Neural crest cell (in vitro differentiated cells): ENCODE measurements around the gene TTI1. TPM values are rescaled to one million over a fixed set of nuclear protein-coding genes. Genes with fewer than 3 reads are reported as not detected.
A peak's percentile ranks its signal among the peaks of the same experiment; 100 is the strongest.

ENCODE experiments used
- DNase-seq: peaks from one replicate; pipeline ENCODE4 v3.0.0; 2021; ENCODE audit warnings: low read depth, mixed read lengths, low spot score
- H3K27ac Mint-ChIP-seq: one replicate; pipeline ENCODE4 v1.8.0; 2021; ENCODE audit warnings: mild to moderate bottlenecking, mixed read lengths; ENCODE audit not compliant: unreplicated experiment
- H3K27me3 Mint-ChIP-seq: 2 replicates; pipeline ENCODE4 v1.8.0; 2021; ENCODE audit warnings: low read depth, mild to moderate bottlenecking, mixed read lengths
- H3K36me3 Mint-ChIP-seq: 2 replicates; pipeline ENCODE4 v1.8.0; 2021; ENCODE audit warnings: low read depth, mild to moderate bottlenecking, mixed read lengths
- H3K4me1 Mint-ChIP-seq: 2 replicates; pipeline ENCODE4 v1.8.0; 2021; ENCODE audit warnings: mixed read lengths
- H3K4me3 Mint-ChIP-seq: one replicate; pipeline ENCODE4 v1.8.0; 2021; ENCODE audit warnings: mild to moderate bottlenecking, mixed read lengths
- H3K9me3 Mint-ChIP-seq: 2 replicates; pipeline ENCODE4 v1.8.0; 2021; ENCODE audit warnings: mixed read lengths
- total RNA-seq: library from RNA; stranded (reverse); gene quantifications from 2 replicates; pipeline ENCODE4 v1.2.1, GENCODE V29; 2021
- TF ChIP-seq, protein P1 (sequence below): fragments of 200-600 bp; sonication (generic); conservative IDR thresholded peaks from 2 replicates; pipeline ENCODE4 v1.5.0; 2021; ENCODE audit warnings: antibody characterized with exemption, mild to moderate bottlenecking

The TTI1 gene
- total RNA-seq, 1 donor from 2014 or later, result 52.9 TPM

DNA sequence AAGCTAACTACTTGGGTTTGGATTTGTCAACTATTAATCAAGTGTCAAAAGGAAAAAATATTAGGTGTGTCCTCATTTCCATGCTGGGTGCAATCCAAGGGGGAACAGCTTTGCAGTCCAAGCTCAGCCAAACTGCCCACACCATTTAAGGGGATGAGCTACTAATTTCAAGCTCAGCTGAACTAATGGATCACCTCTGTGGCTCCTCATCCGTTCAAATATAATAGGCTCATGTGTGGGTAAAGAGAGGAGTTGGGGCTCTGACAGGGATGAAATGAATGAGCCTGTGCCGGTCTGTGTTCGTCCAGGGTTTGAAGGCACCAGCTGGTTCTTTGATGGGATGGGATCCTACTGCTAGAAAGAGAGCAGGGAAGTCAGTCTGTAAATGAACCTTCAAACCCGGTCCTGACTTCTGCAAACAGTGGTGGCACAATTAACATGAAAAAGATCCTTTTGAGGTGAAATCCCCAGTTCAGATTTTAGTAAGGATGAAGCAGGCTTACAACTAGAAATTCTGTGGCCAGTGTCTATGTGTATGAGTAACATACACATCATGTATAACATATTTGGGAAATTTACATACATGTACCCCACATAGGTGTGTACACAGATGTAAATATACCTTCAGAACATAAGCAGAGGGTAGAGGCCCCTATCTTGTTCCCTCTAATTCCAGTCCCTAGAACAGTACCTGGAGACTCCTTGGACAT, 41.9 kb downstream of the TTI1 start:
- Mint-ChIP-seq H3K4me1 (peaks cover 37% of the 10 kb centered on the region), H3K27ac (no peak overlapping the region), H3K4me3 (no peak overlapping the region), H3K36me3 (peaks cover 6% of the 10 kb centered on the region), H3K27me3 (no peaks in the 10 kb centered on the region), H3K9me3 (no peaks in the 10 kb centered on the region)
- DNase-seq, result no peak
- TF ChIP-seq, protein P1, sequence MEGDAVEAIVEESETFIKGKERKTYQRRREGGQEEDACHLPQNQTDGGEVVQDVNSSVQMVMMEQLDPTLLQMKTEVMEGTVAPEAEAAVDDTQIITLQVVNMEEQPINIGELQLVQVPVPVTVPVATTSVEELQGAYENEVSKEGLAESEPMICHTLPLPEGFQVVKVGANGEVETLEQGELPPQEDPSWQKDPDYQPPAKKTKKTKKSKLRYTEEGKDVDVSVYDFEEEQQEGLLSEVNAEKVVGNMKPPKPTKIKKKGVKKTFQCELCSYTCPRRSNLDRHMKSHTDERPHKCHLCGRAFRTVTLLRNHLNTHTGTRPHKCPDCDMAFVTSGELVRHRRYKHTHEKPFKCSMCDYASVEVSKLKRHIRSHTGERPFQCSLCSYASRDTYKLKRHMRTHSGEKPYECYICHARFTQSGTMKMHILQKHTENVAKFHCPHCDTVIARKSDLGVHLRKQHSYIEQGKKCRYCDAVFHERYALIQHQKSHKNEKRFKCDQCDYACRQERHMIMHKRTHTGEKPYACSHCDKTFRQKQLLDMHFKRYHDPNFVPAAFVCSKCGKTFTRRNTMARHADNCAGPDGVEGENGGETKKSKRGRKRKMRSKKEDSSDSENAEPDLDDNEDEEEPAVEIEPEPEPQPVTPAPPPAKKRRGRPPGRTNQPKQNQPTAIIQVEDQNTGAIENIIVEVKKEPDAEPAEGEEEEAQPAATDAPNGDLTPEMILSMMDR, result no peak

DNA sequence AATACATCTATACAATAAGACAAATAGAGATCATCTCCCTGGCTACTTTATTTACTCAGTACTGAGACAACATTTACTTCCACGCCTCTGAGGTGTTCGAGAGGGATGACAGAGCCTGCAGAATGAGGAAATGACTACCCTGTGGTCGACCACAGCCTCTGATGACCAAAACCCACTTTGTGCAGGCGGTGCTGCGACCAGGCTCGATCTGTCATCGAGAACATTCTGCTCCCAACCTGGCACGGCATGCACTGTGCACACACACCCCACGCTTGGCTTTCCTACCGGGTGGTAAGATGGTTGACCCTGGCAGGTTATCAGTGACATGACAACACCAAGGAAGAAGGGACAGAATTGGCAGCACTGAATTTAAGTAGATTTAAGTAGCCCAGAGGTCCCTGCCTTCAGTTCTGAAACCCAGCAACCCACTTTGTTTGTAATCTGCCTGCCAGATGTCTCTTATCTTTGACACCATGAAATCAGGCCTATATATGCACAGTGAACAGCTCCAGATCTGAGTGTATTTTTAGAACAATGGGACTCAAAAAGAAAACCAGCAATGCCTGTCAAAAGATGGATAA, 42.6 kb downstream of the TTI1 start:
- Mint-ChIP-seq H3K27me3 (no peaks in the 10 kb centered on the region), H3K4me3 (no peak overlapping the region), H3K9me3 (no peaks in the 10 kb centered on the region), H3K4me1 (peaks cover 37% of the 10 kb centered on the region), H3K27ac (peak overlapping the region; percentile 82), H3K36me3 (peaks cover 6% of the 10 kb centered on the region)
- DNase-seq, result no peak
- TF ChIP-seq, protein P1, result no peak

DNA sequence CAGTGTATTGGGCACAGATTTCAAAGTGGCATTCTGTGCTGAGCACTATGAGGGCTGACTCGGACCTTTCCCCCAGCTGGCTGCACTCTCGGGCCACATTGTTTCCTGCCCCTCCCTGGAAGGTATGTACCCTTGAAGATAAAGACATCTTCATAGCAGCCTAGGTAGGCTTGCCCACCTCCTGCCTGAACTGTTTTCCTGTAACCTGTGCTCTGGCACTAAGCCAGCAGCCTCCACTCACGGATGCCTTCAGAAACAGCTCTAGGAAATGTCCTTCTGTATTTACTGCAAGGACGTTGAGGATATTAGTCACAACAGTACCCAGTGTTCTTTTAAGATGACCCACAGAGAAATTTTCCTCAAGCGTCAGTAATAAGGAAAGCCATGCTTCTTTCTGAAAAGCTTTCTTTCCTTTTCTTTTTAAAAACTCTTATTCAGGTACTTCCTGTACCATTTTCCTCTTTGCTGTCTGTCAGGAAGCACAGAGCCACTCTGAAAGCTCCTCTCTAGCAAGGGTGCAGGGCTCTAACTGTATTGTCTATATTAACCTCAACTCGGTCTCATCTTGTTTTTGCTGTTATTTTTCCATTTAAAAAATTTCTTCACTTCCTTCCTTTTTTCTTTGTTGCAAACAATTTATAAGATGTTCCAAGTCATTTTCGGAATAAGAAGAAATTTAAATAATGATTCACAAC, 43.5 kb downstream of the TTI1 start:
- TF ChIP-seq, protein P1, result no peak
- Mint-ChIP-seq H3K4me3 (no peak overlapping the region), H3K27me3 (no peaks in the 10 kb centered on the region), H3K4me1 (peaks cover 41% of the 10 kb centered on the region), H3K9me3 (no peaks in the 10 kb centered on the region), H3K36me3 (no peaks in the 10 kb centered on the region), H3K27ac (no peak overlapping the region)
- DNase-seq, result no peak

DNA sequence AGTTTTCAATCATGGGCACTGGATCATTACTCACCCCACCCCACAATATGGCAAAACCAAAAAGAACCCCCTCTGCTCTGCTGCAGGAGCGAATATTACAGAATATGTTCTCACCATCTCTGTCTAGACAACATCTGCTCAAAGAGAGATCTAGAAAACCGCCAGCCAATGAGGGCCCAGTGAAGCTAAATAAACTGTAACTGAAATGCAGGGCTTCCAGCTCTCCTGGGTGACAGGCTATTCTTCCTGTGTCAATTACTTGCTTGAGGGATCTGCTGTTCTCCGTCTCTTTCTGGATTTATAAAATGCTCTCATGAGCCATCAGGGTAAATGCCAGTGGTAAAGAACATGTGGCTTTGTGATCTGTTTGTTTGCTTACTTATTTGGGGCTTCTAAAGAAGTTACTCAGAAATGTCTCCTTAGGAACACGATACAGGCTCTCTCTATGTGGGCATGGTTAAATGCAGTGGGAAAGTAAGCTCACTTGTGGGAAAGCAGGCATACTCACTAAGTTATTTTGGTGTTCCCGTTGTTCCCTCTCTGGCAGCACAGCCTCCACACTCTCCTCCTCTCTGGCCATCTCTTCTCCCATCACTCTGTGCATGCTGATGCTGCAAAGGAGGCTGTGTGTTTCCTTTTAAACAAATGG, 44.8 kb downstream of the TTI1 start:
- Mint-ChIP-seq H3K36me3 (no peaks in the 10 kb centered on the region), H3K9me3 (no peaks in the 10 kb centered on the region), H3K4me3 (no peak overlapping the region), H3K27me3 (no peaks in the 10 kb centered on the region), H3K4me1 (peaks cover 54% of the 10 kb centered on the region), H3K27ac (no peak overlapping the region)
- DNase-seq, result no peak
- TF ChIP-seq, protein P1, result no peak

DNA sequence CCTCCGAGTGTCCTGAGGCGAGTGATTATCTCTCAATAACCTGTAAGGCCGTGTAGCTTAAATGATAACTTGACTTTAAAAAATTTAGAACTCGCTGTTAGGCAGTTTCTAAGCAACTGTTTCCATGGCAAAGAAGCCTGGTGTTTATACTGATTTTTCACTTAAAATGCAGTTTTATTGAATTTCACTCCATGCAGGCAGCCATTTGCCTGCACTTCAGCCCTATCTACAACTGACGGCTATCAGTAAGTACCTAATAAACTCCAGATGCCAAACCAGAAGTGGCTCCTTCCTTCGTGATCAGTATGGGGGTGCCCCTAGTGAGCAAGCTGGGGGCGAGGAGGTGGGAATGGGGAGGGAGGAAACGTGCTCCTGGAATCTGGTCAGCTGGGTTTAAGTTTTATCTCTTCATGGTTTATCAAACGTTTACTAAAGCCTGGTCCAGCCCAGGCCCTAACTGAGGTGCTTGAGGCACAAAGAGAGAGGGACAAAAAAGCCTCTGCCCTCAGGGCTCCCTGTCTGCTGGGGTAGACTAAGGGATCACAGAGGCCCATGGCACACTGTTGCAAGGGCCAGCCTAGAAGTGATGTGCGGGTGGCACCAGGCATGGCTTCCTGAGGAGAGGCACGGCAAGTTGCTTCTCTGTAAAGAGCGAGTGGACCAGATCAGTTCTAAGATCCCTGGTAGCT, 45.5 kb downstream of the TTI1 start:
- no peaks in the 10 kb centered on the region for H3K27me3 Mint-ChIP-seq
- H3K4me3 Mint-ChIP-seq, result no peak overlapping the region
- peak overlapping the region; percentile 90 for H3K27ac Mint-ChIP-seq
- TF ChIP-seq, protein P1, result no peak
- H3K9me3 Mint-ChIP-seq, result no peaks in the 10 kb centered on the region
- H3K4me1 Mint-ChIP-seq, result peaks cover 54% of the 10 kb centered on the region
- no peak for DNase-seq
- peaks cover 2% of the 10 kb centered on the region for H3K36me3 Mint-ChIP-seq
